WTC11 (cell line): Measurements from ENCODE around the gene UFM1. TPM values are rescaled to one million over a fixed set of nuclear protein-coding genes. Genes with fewer than 3 reads are reported as not detected.
A peak's percentile ranks its signal among the peaks of the same experiment; 100 is the strongest.

Source experiments
- ATAC-seq: fragments of 200-7000 bp; cut with Tn5 transposase; 2 replicates; pipeline ENCODE4 v1.10.0; 2021; ENCODE audit warnings: mild to moderate bottlenecking, moderate library complexity
- CTCF ChIA-PET: fragments of 300-600 bp; sonication (Branson Sonifier 250); formaldehyde crosslinking; loops from one replicate; lab custom pipeline; 2021; ENCODE audit warnings: antibody characterized with exemption; lab: Charles Lee
- POLR2A ChIA-PET: fragments of 350-600 bp; sonication (Branson Sonifier 250); formaldehyde crosslinking; loops from one replicate; lab custom pipeline; 2021; ENCODE audit warnings: antibody characterized with exemption; lab: Charles Lee
- DNase-seq: peaks from one replicate; pipeline ENCODE4 v3.0.0; 2021; ENCODE audit warnings: low spot score
- H3K27ac Mint-ChIP-seq: 2 replicates; pipeline ENCODE4 v1.8.0; 2021; ENCODE audit warnings: mixed read lengths
- H3K27me3 Mint-ChIP-seq: 2 replicates; pipeline ENCODE4 v1.8.0; 2021; ENCODE audit warnings: low read depth, mild to moderate bottlenecking, moderate library complexity, mixed read lengths
- H3K36me3 Mint-ChIP-seq: 2 replicates; pipeline ENCODE4 v1.8.0; 2021; ENCODE audit warnings: mixed read lengths
- H3K4me1 Mint-ChIP-seq: 2 replicates; pipeline ENCODE4 v1.8.0; 2022; ENCODE audit warnings: mixed read lengths
- H3K4me3 Mint-ChIP-seq: 2 replicates; pipeline ENCODE4 v1.8.0; 2021; ENCODE audit warnings: mild to moderate bottlenecking, moderate library complexity, mixed read lengths
- H3K9me3 Mint-ChIP-seq: 2 replicates; pipeline ENCODE4 v1.8.0; 2021; ENCODE audit warnings: mixed read lengths
- ATF2 ChIP-seq: sonication (generic); formaldehyde crosslinking; IDR thresholded peaks from 2 replicates; pipeline ENCODE4 v1.8.1; 2022; ENCODE audit warnings: low read depth, missing genetic modification reagents, borderline replicate concordance
- ATF3 ChIP-seq: sonication (generic); formaldehyde crosslinking; conservative IDR thresholded peaks from 2 replicates; pipeline ENCODE4 v1.8.1; 2022; ENCODE audit warnings: mild to moderate bottlenecking, missing genetic modification reagents
- CDX4 ChIP-seq: fragments of 250-450 bp; sonication (Bioruptor Pico); IDR thresholded peaks from 2 replicates; pipeline ENCODE4 v1.9.0; 2021; ENCODE audit warnings: moderate library complexity, mild to moderate bottlenecking, inconsistent platforms, borderline replicate concordance
- GRHL2 ChIP-seq: fragments of 250-450 bp; sonication (Bioruptor Pico); IDR thresholded peaks from 2 replicates; pipeline ENCODE4 v1.8.0; 2022; ENCODE audit warnings: mild to moderate bottlenecking, moderate library complexity; ENCODE audit not compliant: insufficient replicate concordance, severe bottlenecking
- HMGXB4 ChIP-seq: sonication (generic); formaldehyde crosslinking; IDR thresholded peaks from 2 replicates; pipeline ENCODE4 v1.8.1; 2023; ENCODE audit warnings: mild to moderate bottlenecking, moderate library complexity, missing genetic modification reagents
- MAX ChIP-seq: sonication (generic); formaldehyde crosslinking; IDR thresholded peaks from 2 replicates; pipeline ENCODE4 v1.8.0; 2022; ENCODE audit warnings: mild to moderate bottlenecking, missing genetic modification reagents
- MXD4 ChIP-seq: fragments of 250-450 bp; sonication (Bioruptor Pico); IDR thresholded peaks from 2 replicates; pipeline ENCODE4 v1.8.0; 2021; ENCODE audit warnings: mild to moderate bottlenecking, moderate library complexity, borderline replicate concordance
- MYBL2 ChIP-seq: sonication (generic); formaldehyde crosslinking; IDR thresholded peaks from 2 replicates; pipeline ENCODE4 v1.8.1; 2023; ENCODE audit warnings: mild to moderate bottlenecking, moderate library complexity, missing genetic modification reagents
- SMAD3 ChIP-seq: sonication (generic); formaldehyde crosslinking; IDR thresholded peaks from 2 replicates; pipeline ENCODE4 v1.8.0; 2022; ENCODE audit warnings: missing genetic modification reagents, mild to moderate bottlenecking, borderline replicate concordance
- ZNF121 ChIP-seq: sonication (generic); formaldehyde crosslinking; IDR thresholded peaks from 2 replicates; pipeline ENCODE4 v1.8.0; 2023; ENCODE audit warnings: missing genetic modification reagents
- total RNA-seq: library from RNA; stranded (reverse); gene quantifications from 3 replicates; pipeline ENCODE4 v1.2.3, GENCODE V29; 2021
- TF ChIP-seq, protein P1 (sequence below): sonication (generic); formaldehyde crosslinking; IDR thresholded peaks from 2 replicates; pipeline ENCODE4 v1.8.1; 2022; ENCODE audit warnings: missing genetic modification reagents, borderline replicate concordance
- TF ChIP-seq, protein P2 (sequence below): sonication (generic); formaldehyde crosslinking; conservative IDR thresholded peaks from 2 replicates; pipeline ENCODE4 v1.8.1; 2023; ENCODE audit warnings: mild to moderate bottlenecking, low read depth, missing genetic modification reagents, moderate library complexity

UFM1 gene
- total RNA-seq, 1 experiment from 2014 or later: 57.7 TPM

DNA sequence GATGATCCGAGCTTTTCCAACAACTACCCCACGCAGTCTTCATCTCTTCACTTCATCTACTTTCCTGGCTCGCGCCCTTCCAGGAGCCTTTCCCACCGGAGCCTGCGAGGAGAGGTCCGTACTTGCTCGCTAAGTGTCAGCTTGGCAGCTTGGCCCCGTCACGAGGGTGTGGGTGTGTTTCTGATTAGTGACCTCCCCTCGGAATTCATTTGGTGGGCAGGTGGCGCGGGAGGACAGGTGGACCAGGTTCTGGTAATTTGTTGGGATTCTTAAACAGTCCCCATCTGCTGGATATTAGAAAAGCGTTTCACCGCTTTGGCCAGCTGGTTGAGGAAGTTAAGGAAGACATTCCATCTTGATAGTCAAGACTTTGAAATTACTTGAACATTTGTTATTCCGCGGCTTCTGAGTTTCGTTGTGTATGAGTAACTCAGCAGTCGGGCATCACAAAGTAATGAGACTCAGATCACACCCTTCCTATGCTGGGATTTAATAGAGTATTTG, 515 bp downstream of the UFM1 start:
- peak overlapping the region; percentile 99 for H3K4me3 Mint-ChIP-seq
- H3K27me3 Mint-ChIP-seq: no peaks in the 10 kb centered on the region
- H3K4me1 Mint-ChIP-seq: peaks cover 52% of the 10 kb centered on the region
- ChIA-PET CTCF (no interaction called here), POLR2A (no interaction called here)
- no peaks in the 10 kb centered on the region for H3K9me3 Mint-ChIP-seq
- H3K27ac Mint-ChIP-seq: peak overlapping the region; percentile 99
- DNase-seq (peak; percentile 42), ATAC-seq (peak; percentile 3; the same call in 1 of the 2 replicates)
- TF ChIP-seq HMGXB4 (no peak), MXD4 (CRISPR knock-in tag) (no peak), ATF3 (CRISPR knock-in tag) (no peak), CDX4 (no peak)
- TF ChIP-seq, protein P1, sequence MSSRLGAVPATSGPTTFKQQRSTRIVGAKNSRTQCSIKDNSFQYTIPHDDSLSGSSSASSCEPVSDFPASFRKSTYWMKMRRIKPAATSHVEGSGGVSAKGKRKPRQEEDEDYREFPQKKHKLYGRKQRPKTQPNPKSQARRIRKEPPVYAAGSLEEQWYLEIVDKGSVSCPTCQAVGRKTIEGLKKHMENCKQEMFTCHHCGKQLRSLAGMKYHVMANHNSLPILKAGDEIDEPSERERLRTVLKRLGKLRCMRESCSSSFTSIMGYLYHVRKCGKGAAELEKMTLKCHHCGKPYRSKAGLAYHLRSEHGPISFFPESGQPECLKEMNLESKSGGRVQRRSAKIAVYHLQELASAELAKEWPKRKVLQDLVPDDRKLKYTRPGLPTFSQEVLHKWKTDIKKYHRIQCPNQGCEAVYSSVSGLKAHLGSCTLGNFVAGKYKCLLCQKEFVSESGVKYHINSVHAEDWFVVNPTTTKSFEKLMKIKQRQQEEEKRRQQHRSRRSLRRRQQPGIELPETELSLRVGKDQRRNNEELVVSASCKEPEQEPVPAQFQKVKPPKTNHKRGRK (CRISPR knock-in tag): no peak
- peaks cover 14% of the 10 kb centered on the region for H3K36me3 Mint-ChIP-seq

GRCh38 chr13:38355595-38356119, 6.0 kb downstream of the UFM1 start:
- POLR2A ChIA-PET: no interaction called here
- Mint-ChIP-seq H3K27ac (no peak overlapping the region), H3K36me3 (peaks cover 28% of the 10 kb centered on the region), H3K27me3 (no peaks in the 10 kb centered on the region), H3K9me3 (no peaks in the 10 kb centered on the region), H3K4me3 (no peak overlapping the region), H3K4me1 (peaks cover 10% of the 10 kb centered on the region)
- no peak for ATAC-seq
- CTCF ChIA-PET: interaction anchor here (1.2 kb wide), 1 partner anchor 226 kb away, joined by 6 read pairs; no protein-coding TSS in a partner anchor
- TF ChIP-seq MAX (CRISPR knock-in tag) (no peak), ATF2 (CRISPR knock-in tag) (no peak), SMAD3 (no peak), MYBL2 (CRISPR knock-in tag) (no peak), GRHL2 (CRISPR knock-in tag) (no peak), ZNF121 (CRISPR knock-in tag) (no peak)
- TF ChIP-seq, protein P2, sequence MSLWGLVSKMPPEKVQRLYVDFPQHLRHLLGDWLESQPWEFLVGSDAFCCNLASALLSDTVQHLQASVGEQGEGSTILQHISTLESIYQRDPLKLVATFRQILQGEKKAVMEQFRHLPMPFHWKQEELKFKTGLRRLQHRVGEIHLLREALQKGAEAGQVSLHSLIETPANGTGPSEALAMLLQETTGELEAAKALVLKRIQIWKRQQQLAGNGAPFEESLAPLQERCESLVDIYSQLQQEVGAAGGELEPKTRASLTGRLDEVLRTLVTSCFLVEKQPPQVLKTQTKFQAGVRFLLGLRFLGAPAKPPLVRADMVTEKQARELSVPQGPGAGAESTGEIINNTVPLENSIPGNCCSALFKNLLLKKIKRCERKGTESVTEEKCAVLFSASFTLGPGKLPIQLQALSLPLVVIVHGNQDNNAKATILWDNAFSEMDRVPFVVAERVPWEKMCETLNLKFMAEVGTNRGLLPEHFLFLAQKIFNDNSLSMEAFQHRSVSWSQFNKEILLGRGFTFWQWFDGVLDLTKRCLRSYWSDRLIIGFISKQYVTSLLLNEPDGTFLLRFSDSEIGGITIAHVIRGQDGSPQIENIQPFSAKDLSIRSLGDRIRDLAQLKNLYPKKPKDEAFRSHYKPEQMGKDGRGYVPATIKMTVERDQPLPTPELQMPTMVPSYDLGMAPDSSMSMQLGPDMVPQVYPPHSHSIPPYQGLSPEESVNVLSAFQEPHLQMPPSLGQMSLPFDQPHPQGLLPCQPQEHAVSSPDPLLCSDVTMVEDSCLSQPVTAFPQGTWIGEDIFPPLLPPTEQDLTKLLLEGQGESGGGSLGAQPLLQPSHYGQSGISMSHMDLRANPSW (CRISPR knock-in tag): no peak
- no peak for DNase-seq
